HK-2 (cell line): Measurements from ENCODE around the gene CRTC3.
"Not testable (repeated sequence)": the region's sequence is repeated elsewhere in the genome, so short reads cannot be mapped to it uniquely, and the experiment has no call there.

ENCODE experiments used
- DNase-seq: peaks from one replicate; pipeline ENCODE4 v3.0.0-alpha.2; 2018; ENCODE audit not compliant: unreplicated experiment

The CRTC3 gene

GRCh38 chr15:90523373-90523772 lies 6.3 kb upstream of the CRTC3 start:
- no peak for DNase-seq

GRCh38 chr15:90524018-90524803 lies 5.5 kb upstream of the CRTC3 start:
- not testable (repeated sequence) for DNase-seq

GRCh38 chr15:90529011-90529370 lies 732 bp upstream of the CRTC3 start:
- no peak for DNase-seq

- DNase-seq: peak; percentile 33
These were observed 728 bp downstream of the CRTC3 start for GRCh38 chr15:90530250-90531051.

- no peak for DNase-seq
These were observed 1.4 kb downstream of the CRTC3 start for GRCh38 chr15:90531147-90531546.

GRCh38 chr15:90535254-90535653 lies 5.5 kb downstream of the CRTC3 start:
- DNase-seq: no peak

- DNase-seq: no peak
These were observed 10.1 kb downstream of the CRTC3 start for GRCh38 chr15:90539789-90540188.

- DNase-seq: no peak
These were observed 11.0 kb downstream of the CRTC3 start for GRCh38 chr15:90540768-90541167.

- DNase-seq: no peak
These were observed 15.4 kb downstream of the CRTC3 start for GRCh38 chr15:90545095-90545494.

- no peak for DNase-seq
These were observed 17.8 kb downstream of the CRTC3 start for GRCh38 chr15:90547540-90547939.

- no peak for DNase-seq
These were observed 21.2 kb downstream of the CRTC3 start for GRCh38 chr15:90550919-90551318.

GRCh38 chr15:90552162-90552928 lies 22.6 kb downstream of the CRTC3 start:
- no peak for DNase-seq

GRCh38 chr15:90552929-90553211 lies 23.1 kb downstream of the CRTC3 start:
- DNase-seq: no peak

- no peak for DNase-seq
These were observed 23.6 kb downstream of the CRTC3 start for GRCh38 chr15:90553248-90553745.

- no peak for DNase-seq
These were observed 27.7 kb downstream of the CRTC3 start for GRCh38 chr15:90557186-90558084.

GRCh38 chr15:90558171-90558573 lies 28.4 kb downstream of the CRTC3 start:
- DNase-seq: no peak

- DNase-seq: no peak
These were observed 29.4 kb downstream of the CRTC3 start for GRCh38 chr15:90559119-90559518.

GRCh38 chr15:90560229-90560776 lies 30.6 kb downstream of the CRTC3 start:
- no peak for DNase-seq

- no peak for DNase-seq
These were observed 31.9 kb downstream of the CRTC3 start for GRCh38 chr15:90561344-90562244.

- DNase-seq: no peak
These were observed 32.9 kb downstream of the CRTC3 start for GRCh38 chr15:90562669-90563068.
